ENCODE results near the gene FEN1.

GRCh38 chr11:61795459-61795858, 2.7 kb downstream of the FEN1 start:
- TF ChIP-seq POLR2AphosphoS5 (IDR thresholded peaks at IDR 0.05; ENCODE audit: borderline replicate concordance, low read depth, low read length) (no peak), EZH2 (IDR thresholded peaks at IDR 0.05) (no peak)

All from SK-N-MC (cell line).